Activated CD4-positive, alpha-beta memory T cell treated with anti-CD3 and anti-CD28 coated beads, Interleukin-2, amount 10 ng/mL, durations not matched to agents 7 days and 5 days (primary cell): Measurements from ENCODE around the gene STX5. TPM values are rescaled to one million over a fixed set of nuclear protein-coding genes. Genes with fewer than 3 reads are reported as not detected.
"Not testable (repeated sequence)": the region's sequence is repeated elsewhere in the genome, so short reads cannot be mapped to it uniquely, and the experiment has no call there.

Source experiments
- CTCF ChIA-PET: fragments of 350-600 bp; sonication (Branson Sonifier 250); formaldehyde crosslinking; loops from one replicate; lab custom pipeline; 2021; ENCODE audit warnings: antibody characterized with exemption, inconsistent platforms; lab: Charles Lee
- POLR2A ChIA-PET: fragments of 350-600 bp; sonication (Branson Sonifier 250); formaldehyde crosslinking; loops from one replicate; lab custom pipeline; 2021; ENCODE audit warnings: antibody characterized with exemption; lab: Charles Lee
- DNase-seq: peaks from one replicate; pipeline ENCODE4 v3.0.0-alpha.2; 2020
- H3K27ac Mint-ChIP-seq: one replicate; pipeline ENCODE4 v1.8.0; 2021; ENCODE audit warnings: mild to moderate bottlenecking, mixed read lengths
- H3K27me3 Mint-ChIP-seq: one replicate; pipeline ENCODE4 v1.8.0; 2021; ENCODE audit warnings: mixed read lengths
- H3K36me3 Mint-ChIP-seq: one replicate; pipeline ENCODE4 v1.8.0; 2021; ENCODE audit warnings: low read depth, mixed read lengths
- H3K4me1 Mint-ChIP-seq: one replicate; pipeline ENCODE4 v1.8.0; 2021; ENCODE audit warnings: mixed read lengths
- H3K4me3 Mint-ChIP-seq: one replicate; pipeline ENCODE4 v1.8.0; 2021; ENCODE audit warnings: mild to moderate bottlenecking, mixed read lengths
- H3K9me3 Mint-ChIP-seq: one replicate; pipeline ENCODE4 v1.8.0; 2021; ENCODE audit warnings: mixed read lengths
- total RNA-seq, 2 experiments: library from RNA; stranded (reverse); gene quantifications; one replicate each; pipeline ENCODE4 v1.2.3, GENCODE V29; 2021

STX5 gene
- total RNA-seq, 2 experiments from 2014 or later: 40.6 to 41.6 TPM

- H3K4me1 Mint-ChIP-seq: peaks cover 30% of the 10 kb centered on the region
- H3K4me3 Mint-ChIP-seq: peak within 1 kb of the TSS; percentile 87
- peak within 1 kb of the TSS; percentile 88 for H3K27ac Mint-ChIP-seq
- ChIA-PET CTCF (interaction anchor here (0.6 to 8.8 kb wide), 9 partner anchors 10 to 160 kb away, joined by 3 to 108 read pairs (median 6); partner anchors contain the start of genes HNRNPUL2, POLR2G, SLC3A2 and TMEM179B), POLR2A (interaction anchor here (0.6 to 7.7 kb wide), 19 partner anchors 9 to 179 kb away, joined by 3 to 73 read pairs (median 9); partner anchors contain the start of genes C11orf98, CSKMT, HNRNPUL2 and INTS5)
- peaks cover 14% of the 10 kb centered on the region for H3K36me3 Mint-ChIP-seq
- peak; percentile 96 for DNase-seq
- H3K27me3 Mint-ChIP-seq: no peaks in the 10 kb centered on the region
- no peaks in the 10 kb centered on the region for H3K9me3 Mint-ChIP-seq
Measured at GRCh38 chr11:62771144-62772021, 60.5 kb downstream of the STX5 start, which contains the start of gene TAF6L. TAF6L (plus strand) TSS chr11:62771396; CDS start chr11:62775784, 4,388 bp downstream.

DNA sequence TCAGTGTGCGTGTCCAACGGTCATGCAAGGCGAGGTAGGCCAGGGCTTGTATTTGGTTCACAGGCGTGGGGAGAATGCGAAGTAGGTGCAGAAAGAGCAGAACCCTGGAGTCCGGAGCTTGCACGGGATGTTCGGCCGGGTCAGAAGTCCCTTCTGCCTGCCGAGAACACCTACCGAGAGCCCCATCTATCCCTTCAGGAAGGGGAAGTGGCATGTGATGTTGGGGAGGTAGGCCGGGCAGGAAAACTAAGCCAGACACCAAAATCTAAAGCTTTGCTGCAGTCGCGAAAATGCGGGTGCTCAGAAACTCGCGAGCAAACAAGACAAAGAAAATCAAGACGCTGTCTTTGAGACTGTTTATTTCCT is 61.1 kb downstream of the STX5 start:
- DNase-seq: peak; percentile 37
- H3K4me3 Mint-ChIP-seq: peak overlapping the region; percentile 87
- POLR2A ChIA-PET: interaction anchor here (0.6 to 7.7 kb wide), 16 partner anchors 9 to 179 kb away, joined by 3 to 73 read pairs (median 10); partner anchors contain the start of genes C11orf98, CSKMT, HNRNPUL2 and INTS5
- H3K27me3 Mint-ChIP-seq: no peaks in the 10 kb centered on the region
- H3K4me1 Mint-ChIP-seq: peaks cover 34% of the 10 kb centered on the region
- H3K9me3 Mint-ChIP-seq: no peaks in the 10 kb centered on the region
- CTCF ChIA-PET: interaction anchor here (0.6 to 8.8 kb wide), 7 partner anchors 9 to 159 kb away, joined by 3 to 108 read pairs (median 3); partner anchors contain the start of genes POLR2G, TMEM179B and ZBTB3
- peak overlapping the region; percentile 88 for H3K27ac Mint-ChIP-seq
- peaks cover 19% of the 10 kb centered on the region for H3K36me3 Mint-ChIP-seq

DNA sequence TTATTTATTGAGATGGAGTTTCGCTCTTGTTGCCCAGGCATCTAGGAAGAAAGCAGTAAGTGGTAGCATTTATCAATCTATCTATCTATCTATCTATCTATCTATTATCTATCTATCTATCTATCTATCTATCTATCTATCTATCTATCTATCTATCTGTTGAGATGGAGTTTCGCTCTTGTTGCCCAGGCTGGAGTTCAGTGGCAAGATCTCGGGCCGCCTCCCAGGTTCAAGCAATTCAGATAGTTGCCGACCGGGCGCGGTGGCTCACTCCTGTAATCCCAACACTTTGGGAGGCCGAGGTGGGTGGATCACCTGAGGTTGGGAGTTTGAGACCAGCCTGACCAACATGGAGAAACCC is 71.0 kb downstream of the STX5 start:
- Mint-ChIP-seq H3K27ac (peak overlapping the region; percentile 93), H3K4me3 (peak overlapping the region; percentile 91), H3K36me3 (peaks cover 17% of the 10 kb centered on the region), H3K4me1 (peaks cover 23% of the 10 kb centered on the region)
- H3K9me3 Mint-ChIP-seq, DNase-seq, H3K27me3 Mint-ChIP-seq: not testable (repeated sequence)
- ChIA-PET CTCF (interaction anchor here (1.0 to 3.6 kb wide), 10 partner anchors 7 to 169 kb away, joined by 3 to 40 read pairs (median 4); partner anchors contain the start of genes HNRNPUL2, TAF6L, TMEM179B and TTC9C), POLR2A (interaction anchor here (0.8 to 5.9 kb wide), 19 partner anchors 7 to 186 kb away, joined by 3 to 44 read pairs (median 7); partner anchors contain the start of genes BSCL2, C11orf98, CSKMT and GNG3)

GRCh38 chr11:62757846-62758788 is 73.7 kb downstream of the STX5 start:
- DNase-seq: no peak
- H3K9me3 Mint-ChIP-seq: no peaks in the 10 kb centered on the region
- peaks cover 32% of the 10 kb centered on the region for H3K4me1 Mint-ChIP-seq
- ChIA-PET CTCF (interaction anchor here (0.6 to 2.0 kb wide), 2 partner anchors 28 to 194 kb away, joined by 4 to 11 read pairs; partner anchors contain the start of gene TMEM179B), POLR2A (interaction anchor here (0.7 to 5.9 kb wide), 6 partner anchors 10 to 83 kb away, joined by 3 to 44 read pairs (median 4); partner anchors contain the start of genes HNRNPUL2 and TMEM179B)
- H3K4me3 Mint-ChIP-seq: no peak overlapping the region
- peaks cover 7% of the 10 kb centered on the region for H3K36me3 Mint-ChIP-seq
- H3K27me3 Mint-ChIP-seq: no peaks in the 10 kb centered on the region
- H3K27ac Mint-ChIP-seq: no peak overlapping the region

Other genes starting within 250 kb of the STX5 start
- 10 to 100 TPM; 23.7 to 25.2 TPM for gene TUT1, start 240.5 kb downstream of the STX5 start, total RNA-seq
- gene MTA2, start 230.2 kb downstream of the STX5 start, total RNA-seq: 100 to 1,000 TPM; 226 TPM
- 100 to 1,000 TPM; 121 to 122 TPM for gene EML3, start 219.3 kb downstream of the STX5 start, total RNA-seq
- 1 to 10 TPM; 1.6 to 2.2 TPM for gene ROM1, start 218.8 kb downstream of the STX5 start, total RNA-seq
- gene B3GAT3, start 210.1 kb downstream of the STX5 start, total RNA-seq: 10 to 100 TPM; 58.9 to 67.1 TPM
- gene GANAB, start 185.4 kb downstream of the STX5 start, total RNA-seq: 100 to 1,000 TPM; 278 to 284 TPM
- 10 to 100 TPM; 30.6 to 32.1 TPM for gene INTS5, start 178.7 kb downstream of the STX5 start, total RNA-seq
- 10 to 100 TPM; 88.4 to 93.5 TPM for gene C11orf98, start 166.8 kb downstream of the STX5 start, total RNA-seq
- 10 to 100 TPM; 16.6 to 18.3 TPM for gene CSKMT, start 166.7 kb downstream of the STX5 start, total RNA-seq
- gene UQCC3, start 160.4 kb downstream of the STX5 start, total RNA-seq: 1 to 10 TPM; 7.9 to 8.2 TPM
- 10 to 100 TPM; 17.2 to 18.3 TPM for gene LBHD1, start 159.8 kb downstream of the STX5 start, total RNA-seq
- gene UBXN1, start 153.0 kb downstream of the STX5 start, total RNA-seq: 100 to 1,000 TPM; 135 to 139 TPM
- gene LRRN4CL, start 142.5 kb downstream of the STX5 start, total RNA-seq: under 1 TPM; 0.18 to 0.20 TPM
- gene BSCL2, start 124.6 kb downstream of the STX5 start, total RNA-seq: 10 to 100 TPM; 24.2 to 28.9 TPM
- gene GNG3, start 124.4 kb downstream of the STX5 start, total RNA-seq: not detected
- 10 to 100 TPM; 65.1 to 65.3 TPM for gene HNRNPUL2, start 104.6 kb downstream of the STX5 start, total RNA-seq
- 10 to 100 TPM; 48.3 to 48.4 TPM for gene TTC9C, start 103.6 kb downstream of the STX5 start, total RNA-seq
- gene ZBTB3, start 77.9 kb downstream of the STX5 start, total RNA-seq: 10 to 100 TPM; 13.3 to 13.4 TPM
- gene POLR2G, start 70.5 kb downstream of the STX5 start, total RNA-seq: 10 to 100 TPM; 89.2 to 94.1 TPM
- 10 to 100 TPM; 15.2 to 16.0 TPM for gene TAF6L, start 60.7 kb downstream of the STX5 start, total RNA-seq
- gene TMEM179B, start 44.6 kb downstream of the STX5 start, total RNA-seq: 10 to 100 TPM; 46.9 to 48.2 TPM
- 10 to 100 TPM; 18.0 to 21.0 TPM for gene TMEM223, start 40.0 kb downstream of the STX5 start, total RNA-seq
- gene NXF1, start 26.6 kb downstream of the STX5 start, total RNA-seq: 10 to 100 TPM; 80.3 to 82.4 TPM
- not detected for gene TEX54, start 790 bp upstream of the STX5 start, total RNA-seq
- gene WDR74, start 7.5 kb upstream of the STX5 start, total RNA-seq: 10 to 100 TPM; 46.1 to 48.4 TPM
- 100 to 1,000 TPM; 262 to 279 TPM for gene SLC3A2, start 48.8 kb upstream of the STX5 start, total RNA-seq
- gene CHRM1, start 89.3 kb upstream of the STX5 start, total RNA-seq: not detected
- gene SLC22A6, start 152.9 kb upstream of the STX5 start, total RNA-seq: not detected
- gene SLC22A8, start 183.8 kb upstream of the STX5 start, total RNA-seq: not detected